Measurements from ENCODE around the gene KLKB1.
"Not testable (repeated sequence)": the region's sequence is repeated elsewhere in the genome, so short reads cannot be mapped to it uniquely, and the experiment has no call there.

KLKB1 gene

DNA sequence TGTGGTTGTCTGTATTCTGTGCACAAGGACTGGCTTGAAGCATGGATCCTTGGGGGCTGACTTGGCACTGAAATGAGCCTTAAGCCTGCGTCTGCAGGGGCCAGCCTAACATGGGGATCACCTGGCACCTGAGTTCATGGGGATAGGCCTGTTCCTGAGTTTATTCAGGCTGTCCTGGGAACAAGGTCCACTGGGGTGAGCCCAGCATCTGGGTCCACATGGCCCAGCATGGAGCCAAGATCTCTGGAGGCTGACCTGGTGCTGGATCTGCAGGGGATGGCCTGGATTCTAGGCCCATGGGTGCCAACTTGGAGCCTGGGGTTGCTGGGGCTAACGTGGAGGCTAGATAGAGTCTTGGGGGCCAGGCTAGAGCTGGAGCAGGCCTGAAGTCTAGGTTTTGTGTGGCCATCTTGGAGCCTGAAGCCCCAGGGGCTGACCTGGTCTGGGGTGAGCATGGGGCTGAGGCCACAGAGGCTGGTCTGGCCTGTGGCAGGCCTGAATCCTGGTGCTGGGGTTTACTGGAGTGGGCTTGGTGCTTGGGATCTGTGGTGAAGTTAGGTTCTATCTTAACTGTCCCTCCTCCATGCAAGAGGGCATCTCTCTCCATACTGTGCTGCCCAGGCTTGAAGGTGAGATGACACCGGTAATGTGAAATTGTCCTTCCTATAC, 652 bp upstream of the KLKB1 start:
- no peak for DNase-seq

DNA sequence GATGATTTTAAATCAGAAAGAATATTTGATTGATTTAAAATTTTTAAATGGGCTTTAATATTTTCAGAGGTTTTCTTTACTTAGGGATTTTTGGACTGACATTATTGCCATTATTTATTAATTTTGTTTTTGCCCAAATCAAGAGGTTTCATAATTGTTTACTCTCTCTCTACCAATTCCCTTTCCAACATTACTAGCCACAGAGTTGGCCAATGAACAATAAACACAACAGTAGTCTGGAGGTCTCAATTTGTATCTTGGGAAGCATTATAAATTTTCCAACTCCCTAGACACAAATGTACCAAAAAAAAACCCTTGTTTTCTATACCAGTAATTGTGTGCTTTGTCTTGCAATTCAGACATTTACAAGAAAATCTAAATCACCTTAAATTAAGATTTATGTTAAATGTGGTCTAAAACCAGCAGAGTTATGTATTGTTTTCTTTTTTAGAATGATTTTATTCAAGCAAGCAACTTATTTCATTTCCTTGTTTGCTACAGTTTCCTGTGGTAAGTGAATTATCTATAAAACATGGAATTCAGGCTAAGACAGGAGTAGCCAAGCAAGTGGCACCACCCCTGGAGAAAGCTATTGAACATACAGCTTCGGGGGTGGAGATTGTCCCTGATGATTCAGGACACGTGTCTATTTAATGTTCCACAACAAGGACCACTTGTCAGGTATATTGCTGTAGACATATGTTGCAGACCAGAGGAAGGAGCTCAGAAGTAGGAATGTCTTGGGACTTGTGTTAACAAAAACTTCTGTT, 622 bp downstream of the KLKB1 start:
- DNase-seq, result no peak

DNA sequence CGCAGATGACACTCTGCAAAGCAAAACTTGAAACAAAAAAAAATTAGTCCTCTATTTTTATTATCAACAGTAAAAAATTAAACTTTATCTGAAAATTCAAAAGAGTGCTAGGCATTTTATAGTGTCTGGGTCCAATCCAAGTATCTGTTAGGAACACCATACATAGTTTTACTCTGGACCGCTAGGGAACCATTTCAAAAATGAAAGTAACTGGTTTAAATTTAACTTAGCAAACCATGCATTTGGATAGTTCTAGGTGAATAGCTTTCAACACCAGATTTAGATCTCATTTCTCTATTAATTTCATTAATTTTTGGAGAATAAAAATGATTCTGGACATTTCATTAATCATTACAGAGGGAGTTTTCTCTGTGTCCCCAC, 1.2 kb downstream of the KLKB1 start:
- DNase-seq, result no peak

- no peak for DNase-seq
Observed at GRCh38 chr4:186234367-186234766, 7.1 kb downstream of the KLKB1 start.

DNA sequence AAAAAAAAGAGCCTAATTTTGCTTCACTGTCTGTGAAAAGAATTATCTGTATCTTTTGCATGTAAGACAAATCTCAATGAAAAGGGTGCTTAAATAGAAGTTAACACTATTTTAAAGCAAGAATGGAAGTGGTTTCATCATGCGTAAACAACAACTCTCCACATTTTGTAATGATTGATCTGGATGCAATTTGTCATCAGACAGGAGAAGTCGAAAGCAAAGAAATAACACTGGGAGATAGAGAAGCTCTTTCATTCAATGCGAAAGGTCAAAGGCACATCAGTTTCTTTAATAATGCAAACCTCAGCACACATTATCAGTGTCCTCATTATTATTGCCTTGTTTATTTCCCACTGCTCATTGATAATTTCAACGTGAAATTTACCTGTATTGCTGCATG, 8.8 kb downstream of the KLKB1 start:
- DNase-seq, result no peak

- no peak for DNase-seq
Observed at GRCh38 chr4:186240452-186240847, 13.1 kb downstream of the KLKB1 start.

DNA sequence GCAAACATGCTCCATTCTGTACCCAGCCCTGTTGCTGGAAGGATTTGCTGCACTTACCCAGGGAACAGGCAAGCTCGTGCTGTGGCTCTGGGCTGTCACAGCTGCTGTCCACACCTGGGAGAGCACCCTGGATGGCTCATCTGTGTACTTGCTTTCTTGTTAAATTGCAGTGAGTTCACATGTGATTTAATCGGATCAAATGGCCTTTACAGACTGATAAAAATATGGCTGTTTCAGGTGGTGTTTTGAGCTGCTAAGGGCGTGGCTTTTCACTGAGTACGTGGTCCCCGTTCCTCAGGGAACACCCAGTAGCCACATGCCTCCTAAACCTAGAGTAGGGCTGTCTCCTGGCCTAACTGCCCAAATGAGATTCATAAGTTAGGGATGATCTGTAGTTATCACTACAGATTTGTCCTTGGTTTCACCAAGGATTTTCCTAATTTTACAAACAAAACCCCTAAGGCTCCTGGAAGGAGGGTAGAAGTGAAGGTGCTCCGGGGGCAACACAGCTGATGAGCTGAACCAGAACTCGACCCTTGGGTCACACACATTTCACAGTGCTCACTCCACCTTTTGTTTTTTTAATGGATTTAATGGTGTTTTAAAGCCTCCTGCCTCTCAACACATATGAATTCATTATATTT, 13.7 kb downstream of the KLKB1 start:
- no peak for DNase-seq

DNA sequence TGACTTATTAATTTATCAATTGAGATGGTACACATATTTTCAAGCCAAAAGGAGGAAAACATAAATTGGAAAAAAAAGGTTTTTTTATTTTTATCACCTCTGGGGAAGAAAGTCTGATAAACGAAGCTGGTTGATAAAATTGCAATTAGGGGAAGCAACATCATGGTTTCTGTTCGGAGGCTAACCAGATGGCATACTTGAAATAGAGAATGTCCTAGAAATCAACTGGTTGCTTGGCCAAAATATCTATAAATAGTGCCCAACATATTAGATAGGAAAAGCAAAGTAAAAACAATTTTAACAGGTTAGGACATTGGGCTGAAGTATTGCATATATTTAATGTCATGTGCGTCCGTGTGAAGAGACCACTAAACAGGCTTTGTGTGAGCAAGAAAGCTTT, 14.3 kb downstream of the KLKB1 start:
- DNase-seq, result no peak

DNA sequence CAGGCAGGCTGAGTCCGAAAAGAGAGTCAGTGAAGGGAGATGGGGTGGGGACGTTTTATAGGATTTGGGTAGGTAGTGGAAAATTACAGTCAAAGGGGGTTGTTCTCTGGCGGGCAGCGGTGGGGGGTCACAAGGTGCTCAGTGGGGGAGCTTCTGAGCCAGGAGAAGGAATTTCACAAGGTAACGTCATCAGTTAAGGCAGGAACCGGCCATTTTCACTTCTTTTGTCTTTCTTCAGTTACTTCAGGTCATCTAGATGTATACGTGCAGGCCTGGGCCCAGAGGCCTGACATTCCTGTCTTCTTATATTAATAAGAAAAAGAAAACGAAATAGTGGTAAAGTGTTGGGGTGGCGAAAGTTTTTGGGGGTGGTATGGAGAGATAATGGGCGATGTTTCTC, 14.7 kb downstream of the KLKB1 start:
- DNase-seq, result not testable (repeated sequence)

GRCh38 chr4:186243331-186243730, 16.0 kb downstream of the KLKB1 start:
- no peak for DNase-seq

DNA sequence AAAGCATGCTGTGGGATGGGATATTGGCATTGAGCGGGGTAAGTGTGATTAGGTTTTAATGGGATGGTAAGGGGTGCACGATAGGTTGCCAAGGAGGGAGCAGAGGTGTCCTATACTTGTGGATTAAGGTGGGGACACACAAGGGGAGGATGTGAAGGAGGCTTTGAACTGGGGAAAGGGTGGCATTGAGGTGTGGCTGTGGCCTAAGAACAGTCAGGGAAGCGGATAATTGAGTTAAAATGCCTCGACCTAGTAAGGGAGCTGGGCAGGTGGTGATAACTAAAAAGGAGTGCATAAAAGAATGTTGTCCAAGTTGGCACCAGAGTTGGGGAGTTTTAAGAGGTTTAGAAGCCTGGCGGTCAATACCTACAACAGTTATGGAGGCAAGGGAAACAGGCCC, 17.5 kb downstream of the KLKB1 start:
- no peak for DNase-seq

DNA sequence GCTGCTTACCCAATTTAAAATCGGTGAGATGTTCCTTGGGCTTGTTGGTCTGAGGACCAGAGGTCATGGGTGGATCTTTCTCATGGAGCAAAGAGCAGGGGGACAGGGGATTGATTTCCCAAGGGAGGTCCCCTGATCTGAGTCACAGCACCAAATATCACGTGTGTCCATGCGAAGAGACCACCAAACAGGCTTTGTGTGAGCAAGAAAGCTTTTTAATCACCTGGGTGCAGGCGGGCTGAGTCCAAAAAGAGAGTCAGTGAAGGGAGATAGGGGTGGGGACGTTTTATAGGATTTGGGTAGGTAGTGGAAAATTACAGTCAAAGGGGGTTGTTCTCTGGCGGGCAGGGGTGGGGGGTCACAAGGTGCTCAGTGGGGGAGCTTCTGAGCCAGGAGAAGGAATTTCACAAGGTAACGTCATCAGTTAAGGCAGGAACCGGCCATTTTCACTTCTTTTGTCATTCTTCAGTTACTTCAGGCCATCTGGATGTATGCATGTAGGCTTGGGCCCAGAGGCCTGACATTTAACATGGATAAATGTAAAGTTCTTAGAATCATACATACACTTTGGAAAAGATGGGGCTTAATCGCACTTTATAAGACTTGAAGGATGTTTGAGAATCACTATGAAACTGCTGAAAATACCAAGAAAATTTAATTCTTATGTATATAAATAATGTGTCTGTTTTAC, 19.9 kb downstream of the KLKB1 start:
- DNase-seq, result not testable (repeated sequence)

DNA sequence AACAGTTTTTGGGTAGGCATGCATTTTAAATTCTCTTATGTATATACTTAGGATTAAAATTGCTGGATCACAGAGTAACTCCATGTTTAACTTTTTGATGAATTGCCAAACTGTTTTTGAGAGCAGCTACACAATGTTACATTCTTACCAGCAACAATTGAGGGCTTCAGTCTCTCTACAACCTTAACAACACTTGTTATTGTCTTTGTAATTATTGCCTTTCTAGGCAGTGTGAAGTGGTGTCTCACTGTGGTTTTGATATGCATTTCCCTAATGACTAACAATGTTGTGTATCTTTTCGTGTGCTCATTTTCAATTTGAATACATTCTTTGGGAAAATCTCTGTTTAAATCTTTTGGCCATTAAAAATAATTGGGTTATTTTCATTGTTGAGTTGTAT, 21.3 kb downstream of the KLKB1 start:
- no peak for DNase-seq

- no peak for DNase-seq
Observed at GRCh38 chr4:186249785-186250754, 22.8 kb downstream of the KLKB1 start.

DNA sequence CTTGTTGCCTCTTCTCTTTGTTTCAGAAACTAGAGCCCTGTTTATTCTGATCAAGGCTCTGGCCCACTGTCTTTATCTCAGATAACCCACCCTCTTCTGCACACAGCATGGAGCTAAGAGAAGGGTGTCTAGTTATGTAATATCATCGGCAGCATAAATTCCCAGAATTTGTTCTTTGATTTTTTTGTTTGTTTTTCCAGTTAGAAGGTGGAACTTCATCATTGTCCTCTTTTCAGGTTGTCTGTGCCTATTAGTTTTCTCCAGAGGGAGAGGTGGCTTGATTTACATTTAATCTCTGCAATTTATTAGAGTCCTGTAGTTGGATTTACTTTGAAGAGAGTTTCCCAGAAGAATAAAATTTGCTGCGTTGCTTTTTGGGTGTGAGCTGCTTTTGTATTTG, 23.5 kb downstream of the KLKB1 start:
- no peak for DNase-seq

- no peak for DNase-seq
Observed at GRCh38 chr4:186255122-186255521, 27.8 kb downstream of the KLKB1 start.

DNA sequence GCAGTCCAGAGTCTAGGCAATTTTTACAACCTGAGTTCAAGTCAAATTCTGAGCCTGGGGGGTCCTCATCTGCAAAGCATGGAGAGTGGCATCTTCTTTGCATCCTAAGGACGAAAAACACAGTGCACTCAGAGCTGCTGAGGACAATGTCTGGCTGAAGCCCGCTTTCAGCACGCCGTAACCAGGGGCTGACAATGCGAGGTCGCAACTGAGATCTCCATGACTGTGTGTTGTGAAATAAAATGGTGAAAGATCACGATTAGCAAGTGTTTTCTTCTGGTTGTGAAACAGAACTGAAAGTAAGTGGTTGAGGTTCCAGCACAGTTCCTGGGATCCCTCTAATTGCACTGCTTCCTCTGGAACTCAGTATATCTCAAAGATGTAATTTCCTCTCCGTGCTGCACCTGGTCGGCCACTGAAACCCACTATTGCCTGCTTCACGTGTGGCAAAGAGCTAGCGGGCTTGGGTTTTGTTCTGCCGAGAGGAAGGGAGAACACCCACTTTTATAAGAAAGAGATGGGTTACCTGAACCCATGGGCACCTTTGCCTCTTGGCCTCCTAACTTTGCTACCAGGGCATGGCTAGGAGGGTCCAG, 31.0 kb downstream of the KLKB1 start:
- no peak for DNase-seq

DNA sequence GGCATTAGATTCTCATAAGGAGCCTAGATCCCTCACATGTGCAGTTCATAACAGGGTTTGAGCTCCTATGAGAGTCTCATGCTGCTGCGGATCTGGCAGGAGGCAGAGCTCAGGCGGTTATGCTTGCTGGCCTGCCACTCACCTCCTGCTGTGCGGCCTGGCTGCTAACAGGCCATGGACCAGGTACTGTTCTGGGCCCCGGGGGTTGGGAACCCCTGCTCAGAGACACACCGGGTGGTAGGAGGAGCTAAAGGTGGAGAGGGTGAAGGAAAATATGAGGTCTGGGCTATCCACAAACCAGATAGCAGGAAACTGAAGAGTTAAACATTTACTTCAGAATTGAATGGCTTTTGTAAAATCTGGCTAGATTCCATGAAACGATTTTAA, 32.8 kb downstream of the KLKB1 start:
- no peak for DNase-seq

- no peak for DNase-seq
Observed at GRCh38 chr4:186260504-186261448, 33.5 kb downstream of the KLKB1 start.

Data from nucleus accumbens (tissue), 56 donors.